ENCODE data around the gene CNNM2.

CNNM2 gene

GRCh38 chr10:103083977-103084320 is 165.9 kb downstream of the CNNM2 start:
- H3K4me3 ChIP-seq (ENCODE audit: low read depth, low read length) = no peak overlapping the region
- no peak for DNase-seq (ENCODE audit: low read depth)
- no peak for TF ChIP-seq CTCF (IDR thresholded peaks at IDR 0.05; ENCODE audit: control insufficient read depth, extremely low read depth, insufficient read depth)

GRCh38 chr10:103086261-103086660 is 168.2 kb downstream of the CNNM2 start:
- no peak for TF ChIP-seq CTCF (IDR thresholded peaks at IDR 0.05; ENCODE audit: control insufficient read depth, extremely low read depth, insufficient read depth)
- no peak overlapping the region for H3K4me3 ChIP-seq (ENCODE audit: low read depth, low read length)
- DNase-seq (ENCODE audit: low read depth) = no peak

GRCh38 chr10:103086799-103087198 is 168.7 kb downstream of the CNNM2 start:
- no peak overlapping the region for H3K4me3 ChIP-seq (ENCODE audit: low read depth, low read length)
- no peak for TF ChIP-seq CTCF (IDR thresholded peaks at IDR 0.05; ENCODE audit: control insufficient read depth, extremely low read depth, insufficient read depth)
- no peak for DNase-seq (ENCODE audit: low read depth)

GRCh38 chr10:103089493-103089892 is 171.4 kb downstream of the CNNM2 start:
- H3K4me3 ChIP-seq (ENCODE audit: low read depth, low read length) = no peak overlapping the region
- no peak for TF ChIP-seq CTCF (IDR thresholded peaks at IDR 0.05; ENCODE audit: control insufficient read depth, extremely low read depth, insufficient read depth)
- DNase-seq (ENCODE audit: low read depth) = no peak

GRCh38 chr10:103090911-103091310 is 172.8 kb downstream of the CNNM2 start:
- no peak for DNase-seq (ENCODE audit: low read depth)
- no peak overlapping the region for H3K4me3 ChIP-seq (ENCODE audit: low read depth, low read length)
- no peak for TF ChIP-seq CTCF (IDR thresholded peaks at IDR 0.05; ENCODE audit: control insufficient read depth, extremely low read depth, insufficient read depth)

- no peak for TF ChIP-seq CTCF (IDR thresholded peaks at IDR 0.05; ENCODE audit: control insufficient read depth, extremely low read depth, insufficient read depth)
- H3K4me3 ChIP-seq (ENCODE audit: low read depth, low read length) = no peak overlapping the region
Observed at GRCh38 chr10:103095005-103095404, 176.9 kb downstream of the CNNM2 start.

GRCh38 chr10:103096130-103096529 is 178.0 kb downstream of the CNNM2 start:
- H3K4me3 ChIP-seq (ENCODE audit: low read depth, low read length) = no peak overlapping the region
- TF ChIP-seq CTCF (IDR thresholded peaks at IDR 0.05; ENCODE audit: control insufficient read depth, extremely low read depth, insufficient read depth) = no peak
- DNase-seq (ENCODE audit: low read depth) = peak; percentile 42

More at GRCh38 chr10:103095005-103095404, 176.9 kb downstream of the CNNM2 start:
- DNase-seq (ENCODE audit: low read depth) = no peak

Data from LNCaP clone FGC (cell line).